GM12878 (cell line): Measurements from ENCODE around the gene NR3C1. TPM values are rescaled to one million over a fixed set of nuclear protein-coding genes. Genes with fewer than 3 reads are reported as not detected.
A peak's percentile ranks its signal among the peaks of the same experiment; 100 is the strongest.

Experiments
- CEBPB ChIP-seq, 2 experiments: fragments of 150-350 bp in 1 of 2; IDR thresholded peaks; 2 replicates each; pipeline ENCODE4 v1.6.1; 2012 to 2014; ENCODE audit warnings: low read depth in 2 of 2, low read length in 2 of 2, borderline replicate concordance in 1 of 2, inconsistent platforms in 1 of 2
- CHD2 ChIP-seq: IDR thresholded peaks from 2 replicates; pipeline ENCODE4 v1.6.1; 2011; ENCODE audit warnings: low read depth, low read length, improper control_type of control experiment, borderline replicate concordance
- CREM ChIP-seq: IDR thresholded peaks from 2 replicates; pipeline ENCODE4 v1.6.1; 2014; ENCODE audit warnings: antibody characterized with exemption, low read depth
- FOXM1 ChIP-seq: IDR thresholded peaks from 2 replicates; pipeline ENCODE4 v1.6.1; 2012; ENCODE audit warnings: low read depth, mild to moderate bottlenecking, inconsistent platforms, low read length, moderate library complexity
- GABPA ChIP-seq: IDR thresholded peaks from 2 replicates; pipeline ENCODE4 v1.6.1; 2014; ENCODE audit warnings: antibody characterized with exemption, low read depth, mild to moderate bottlenecking, inconsistent platforms
- IKZF2 ChIP-seq, 2 experiments: fragments of 450-650 bp; IDR thresholded peaks; 2 replicates each; pipeline ENCODE4 v1.6.1; 2017; ENCODE audit warnings: mild to moderate bottlenecking in 2 of 2, moderate library complexity in 2 of 2
- IRF4 ChIP-seq: IDR thresholded peaks from 2 replicates; pipeline ENCODE4 v1.6.1; 2011; ENCODE audit warnings: low read depth, low read length
- JUNB ChIP-seq: IDR thresholded peaks from 2 replicates; pipeline ENCODE4 v1.6.1; 2016; ENCODE audit warnings: antibody characterized with exemption, mild to moderate bottlenecking
- KAT2A ChIP-seq: conservative IDR thresholded peaks from 2 replicates; pipeline ENCODE4 v1.6.1; 2011; ENCODE audit warnings: low read depth, low read length; ENCODE audit not compliant: control insufficient read depth
- MTA3 ChIP-seq: IDR thresholded peaks from 2 replicates; pipeline ENCODE4 v1.6.1; 2012; ENCODE audit warnings: low read length, inconsistent platforms, borderline replicate concordance
- MXI1 ChIP-seq: fragments of 150-350 bp; IDR thresholded peaks from 2 replicates; pipeline ENCODE4 v1.6.1; 2011; ENCODE audit warnings: low read depth, mild to moderate bottlenecking, inconsistent platforms, low read length, improper control_type of control experiment
- PML ChIP-seq: IDR thresholded peaks from 2 replicates; pipeline ENCODE4 v1.6.1; 2012; ENCODE audit warnings: low read length, inconsistent platforms
- POU2F2 ChIP-seq: IDR thresholded peaks from 3 replicates; pipeline ENCODE4 v1.6.1; 2011; ENCODE audit warnings: low read depth, mild to moderate bottlenecking, low read length, borderline replicate concordance
- RFX5 ChIP-seq: IDR thresholded peaks from 2 replicates; pipeline ENCODE4 v1.6.1; 2011; ENCODE audit warnings: low read depth, low read length, improper control_type of control experiment
- SIN3A ChIP-seq: IDR thresholded peaks from 2 replicates; pipeline ENCODE4 v1.6.1; 2012; ENCODE audit warnings: low read depth, low read length, improper control_type of control experiment
- SMARCA5 ChIP-seq: fragments of 450-650 bp; IDR thresholded peaks from 2 replicates; pipeline ENCODE4 v1.6.1; 2017; ENCODE audit warnings: mild to moderate bottlenecking
- SP1 ChIP-seq: IDR thresholded peaks from one replicate; pipeline ENCODE4 v1.6.1; 2011; ENCODE audit warnings: low read depth, low read length
- SUZ12 ChIP-seq: fragments of 200-600 bp; sonication (generic); IDR thresholded peaks from one replicate; pipeline ENCODE4 v1.6.1; 2018; ENCODE audit warnings: antibody characterized with exemption, mild to moderate bottlenecking; ENCODE audit not compliant: unreplicated experiment
- YY1 ChIP-seq: IDR thresholded peaks from 2 replicates; pipeline ENCODE4 v1.6.1; 2011; ENCODE audit warnings: low read depth, mild to moderate bottlenecking, low read length
- ZBED1 ChIP-seq: IDR thresholded peaks from 2 replicates; pipeline ENCODE4 v1.6.1; 2016; ENCODE audit warnings: borderline replicate concordance
- ZNF24 ChIP-seq: fragments of 450-650 bp; IDR thresholded peaks from 2 replicates; pipeline ENCODE4 v1.6.1; 2017; ENCODE audit warnings: antibody characterized with exemption, mild to moderate bottlenecking
- ZNF622 ChIP-seq: fragments of 450-650 bp; IDR thresholded peaks from 2 replicates; pipeline ENCODE4 v1.6.1; 2017; ENCODE audit warnings: mild to moderate bottlenecking, inconsistent platforms
- polyA plus RNA-seq, 11 experiments: library from polyadenylated mRNA; depleted of rRNA in 4 of 11; unstranded in 6 of 11; stranded (reverse) in 5 of 11; fragments of >200 nt; fragmentation: Nextera tagmentation in 4 of 11; fragmentation: Illumina TruSeq in 1 of 11; extraction: Ambion mirVana in 4 of 11; extraction: Trizol in 1 of 11; gene quantifications; 1 replicate in 1 of 11; 2 replicates in 10 of 11; pipeline versions ENCODE4 v1.2.1 to v1.2.3, GENCODE V29; 2011 to 2016; ENCODE audit warnings: inconsistent platforms in 2 of 11, missing spikeins in 2 of 11, low read depth in 1 of 11
- total RNA-seq, 4 experiments: library from RNA; depleted of rRNA in 3 of 4; stranded (reverse); fragments of >200 nt in 3 of 4; fragmentation: Illumina TruSeq in 1 of 4; extraction: Trizol in 1 of 4; gene quantifications; 2 replicates each; pipeline versions ENCODE4 v1.2.1 to v1.2.3, GENCODE V29; 2013 to 2021
- TF ChIP-seq, protein P1 (sequence below): IDR thresholded peaks from 2 replicates; pipeline ENCODE4 v1.6.1; 2011; ENCODE audit warnings: mild to moderate bottlenecking, low read depth, low read length, moderate library complexity; ENCODE audit not compliant: insufficient replicate concordance
- TF ChIP-seq, protein P2 (sequence below): fragments of 450-650 bp; IDR thresholded peaks from 2 replicates; pipeline ENCODE4 v1.6.1; 2017; ENCODE audit warnings: mild to moderate bottlenecking, low read depth, inconsistent platforms; ENCODE audit not compliant: poor library complexity, severe bottlenecking
- TF ChIP-seq, protein P3 (sequence below): fragments of 150-350 bp; IDR thresholded peaks from 2 replicates; pipeline ENCODE4 v1.6.1; 2014; ENCODE audit warnings: mild to moderate bottlenecking, low read depth, low read length
- TF ChIP-seq, protein P4 (sequence below): IDR thresholded peaks from 2 replicates; pipeline ENCODE4 v1.6.1; 2012; ENCODE audit warnings: low read length, inconsistent platforms

NR3C1 gene
- total and polyA plus RNA-seq, 10 of the 15 experiments (the other 5 are each of a cell fraction or from before 2014, with no cell fraction given), result 49.7 to 141 (median 109) TPM

DNA sequence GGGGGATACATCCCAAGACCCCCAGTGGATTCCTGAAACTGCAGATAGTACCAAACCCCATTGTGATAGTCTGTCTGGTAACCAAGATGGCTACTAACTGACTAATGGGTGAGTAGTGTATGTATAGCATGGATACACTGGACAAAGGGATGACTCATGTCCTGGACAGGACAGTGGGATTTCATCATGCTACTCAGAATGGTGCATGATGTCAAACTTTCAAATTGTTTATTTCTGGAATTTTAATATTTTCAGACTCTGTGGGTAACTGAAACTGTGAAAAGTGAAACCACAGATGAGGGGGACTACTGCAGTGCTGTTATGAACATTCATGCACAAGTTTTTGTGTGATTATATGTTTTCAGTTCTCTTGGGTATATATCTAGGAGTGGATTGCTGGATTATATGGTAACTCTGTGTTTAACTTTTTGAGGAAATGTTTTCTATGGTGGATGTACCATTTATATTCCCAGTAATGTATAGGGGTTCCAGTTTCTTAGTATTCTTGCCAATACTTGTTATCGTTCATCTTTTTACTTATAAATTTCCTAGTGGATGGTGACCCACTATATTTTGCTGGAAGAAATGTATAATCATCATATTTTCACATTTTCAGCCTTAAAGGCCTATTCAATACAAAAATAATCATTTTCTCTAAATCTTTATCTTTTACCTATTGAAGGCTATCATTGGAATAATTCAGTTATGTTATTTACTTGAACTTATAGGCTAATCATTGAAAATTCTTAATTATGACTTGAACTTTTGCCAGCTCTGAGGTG is 140.9 kb downstream of the NR3C1 start (continued):
- TF ChIP-seq CREM (peak; percentile 91), SMARCA5 (no peak), MTA3 (peak; percentile 86; the same call in 1 of the 2 replicates), FOXM1 (peak; percentile 98; the same call in 1 of the 2 replicates), GABPA (peak; percentile 66; the same call in 1 of the 2 replicates), JUNB (peak; percentile 97), RFX5 (no peak), SUZ12 (no peak), ZBED1 (peak; percentile 97), YY1 (peak; percentile 70; the same call in 1 of the 2 replicates), KAT2A (no peak), IKZF2 (IDR thresholded peaks at IDR 0.05) (peak; percentile 62 to 66), PML (peak; percentile 87), CEBPB (IDR thresholded peaks at IDR 0.05; ENCODE audit: borderline replicate concordance in 1 of 2, low read depth in 2 of 2, low read length in 2 of 2) (peak in 1 of 2 experiments; percentile 91; a peak in 1 of 4 replicates), POU2F2 (no peak), SIN3A (no peak), ZNF24 (no peak), CHD2 (no peak), SP1 (no peak), MXI1 (no peak), ZNF622 (no peak), IRF4 (peak; percentile 68; the same call in 1 of the 2 replicates)
- TF ChIP-seq, protein P1, sequence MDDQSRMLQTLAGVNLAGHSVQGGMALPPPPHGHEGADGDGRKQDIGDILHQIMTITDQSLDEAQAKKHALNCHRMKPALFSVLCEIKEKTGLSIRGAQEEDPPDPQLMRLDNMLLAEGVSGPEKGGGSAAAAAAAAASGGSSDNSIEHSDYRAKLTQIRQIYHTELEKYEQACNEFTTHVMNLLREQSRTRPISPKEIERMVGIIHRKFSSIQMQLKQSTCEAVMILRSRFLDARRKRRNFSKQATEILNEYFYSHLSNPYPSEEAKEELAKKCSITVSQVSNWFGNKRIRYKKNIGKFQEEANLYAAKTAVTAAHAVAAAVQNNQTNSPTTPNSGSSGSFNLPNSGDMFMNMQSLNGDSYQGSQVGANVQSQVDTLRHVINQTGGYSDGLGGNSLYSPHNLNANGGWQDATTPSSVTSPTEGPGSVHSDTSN, result no peak
- TF ChIP-seq, protein P2, sequence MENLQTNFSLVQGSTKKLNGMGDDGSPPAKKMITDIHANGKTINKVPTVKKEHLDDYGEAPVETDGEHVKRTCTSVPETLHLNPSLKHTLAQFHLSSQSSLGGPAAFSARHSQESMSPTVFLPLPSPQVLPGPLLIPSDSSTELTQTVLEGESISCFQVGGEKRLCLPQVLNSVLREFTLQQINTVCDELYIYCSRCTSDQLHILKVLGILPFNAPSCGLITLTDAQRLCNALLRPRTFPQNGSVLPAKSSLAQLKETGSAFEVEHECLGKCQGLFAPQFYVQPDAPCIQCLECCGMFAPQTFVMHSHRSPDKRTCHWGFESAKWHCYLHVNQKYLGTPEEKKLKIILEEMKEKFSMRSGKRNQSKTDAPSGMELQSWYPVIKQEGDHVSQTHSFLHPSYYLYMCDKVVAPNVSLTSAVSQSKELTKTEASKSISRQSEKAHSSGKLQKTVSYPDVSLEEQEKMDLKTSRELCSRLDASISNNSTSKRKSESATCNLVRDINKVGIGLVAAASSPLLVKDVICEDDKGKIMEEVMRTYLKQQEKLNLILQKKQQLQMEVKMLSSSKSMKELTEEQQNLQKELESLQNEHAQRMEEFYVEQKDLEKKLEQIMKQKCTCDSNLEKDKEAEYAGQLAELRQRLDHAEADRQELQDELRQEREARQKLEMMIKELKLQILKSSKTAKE, result no peak
- TF ChIP-seq, protein P3, sequence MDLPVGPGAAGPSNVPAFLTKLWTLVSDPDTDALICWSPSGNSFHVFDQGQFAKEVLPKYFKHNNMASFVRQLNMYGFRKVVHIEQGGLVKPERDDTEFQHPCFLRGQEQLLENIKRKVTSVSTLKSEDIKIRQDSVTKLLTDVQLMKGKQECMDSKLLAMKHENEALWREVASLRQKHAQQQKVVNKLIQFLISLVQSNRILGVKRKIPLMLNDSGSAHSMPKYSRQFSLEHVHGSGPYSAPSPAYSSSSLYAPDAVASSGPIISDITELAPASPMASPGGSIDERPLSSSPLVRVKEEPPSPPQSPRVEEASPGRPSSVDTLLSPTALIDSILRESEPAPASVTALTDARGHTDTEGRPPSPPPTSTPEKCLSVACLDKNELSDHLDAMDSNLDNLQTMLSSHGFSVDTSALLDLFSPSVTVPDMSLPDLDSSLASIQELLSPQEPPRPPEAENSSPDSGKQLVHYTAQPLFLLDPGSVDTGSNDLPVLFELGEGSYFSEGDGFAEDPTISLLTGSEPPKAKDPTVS, result no peak
- TF ChIP-seq, protein P4, sequence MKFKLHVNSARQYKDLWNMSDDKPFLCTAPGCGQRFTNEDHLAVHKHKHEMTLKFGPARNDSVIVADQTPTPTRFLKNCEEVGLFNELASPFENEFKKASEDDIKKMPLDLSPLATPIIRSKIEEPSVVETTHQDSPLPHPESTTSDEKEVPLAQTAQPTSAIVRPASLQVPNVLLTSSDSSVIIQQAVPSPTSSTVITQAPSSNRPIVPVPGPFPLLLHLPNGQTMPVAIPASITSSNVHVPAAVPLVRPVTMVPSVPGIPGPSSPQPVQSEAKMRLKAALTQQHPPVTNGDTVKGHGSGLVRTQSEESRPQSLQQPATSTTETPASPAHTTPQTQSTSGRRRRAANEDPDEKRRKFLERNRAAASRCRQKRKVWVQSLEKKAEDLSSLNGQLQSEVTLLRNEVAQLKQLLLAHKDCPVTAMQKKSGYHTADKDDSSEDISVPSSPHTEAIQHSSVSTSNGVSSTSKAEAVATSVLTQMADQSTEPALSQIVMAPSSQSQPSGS, result peak; percentile 99
